SH-SY5Y (cell line): ENCODE results near the gene STAMBP.

Experiments used
- GATA2 ChIP-seq: IDR thresholded peaks from 2 replicates; pipeline ENCODE4 v1.6.1; 2011; ENCODE audit warnings: mild to moderate bottlenecking, low read depth, low read length
- GATA3 ChIP-seq: IDR thresholded peaks from 2 replicates; pipeline ENCODE4 v1.6.1; 2011; ENCODE audit warnings: low read depth, mild to moderate bottlenecking, low read length, moderate library complexity

DNA sequence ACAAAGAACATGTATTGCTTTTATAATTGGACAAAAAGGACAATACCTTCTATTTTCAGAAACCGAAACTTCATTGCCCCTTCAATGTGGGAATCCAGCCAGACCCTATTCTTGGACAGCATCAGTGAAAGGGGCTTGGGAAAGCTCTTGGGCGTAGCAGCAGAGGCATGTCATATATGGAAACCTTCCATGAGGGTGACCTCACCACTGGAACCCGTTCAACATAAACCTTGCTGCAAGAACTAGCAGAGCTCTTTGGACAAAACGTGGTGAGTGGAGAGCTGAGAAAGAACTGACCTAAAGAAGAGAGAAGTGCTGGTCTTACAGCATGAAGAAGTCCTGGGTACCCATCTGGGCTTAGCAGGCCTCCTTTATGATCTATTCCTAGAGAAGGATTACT lies 41.3 kb downstream of the STAMBP start:
- TF ChIP-seq GATA2 (no peak), GATA3 (no peak)
